PC-3 (cell line): Measurements from ENCODE around the gene PSG5.

Experiments
- EZH2 ChIP-seq: fragments of 300-600 bp; sonication (generic); IDR thresholded peaks from one replicate; pipeline ENCODE4 v1.6.1; 2017; ENCODE audit warnings: antibody characterized with exemption, mild to moderate bottlenecking, low read length; ENCODE audit not compliant: unreplicated experiment
- EZH2phosphoT487 ChIP-seq: fragments of 300-600 bp; sonication (generic); IDR thresholded peaks from 2 replicates; pipeline ENCODE4 v1.6.1; 2018; ENCODE audit warnings: mild to moderate bottlenecking, antibody characterized with exemption, low read length, borderline replicate concordance
- TF ChIP-seq, protein P1 (sequence below): fragments of 300-600 bp; sonication (generic); conservative IDR thresholded peaks from 2 replicates; pipeline ENCODE4 v1.5.1; 2017; ENCODE audit warnings: antibody characterized with exemption, low read depth, mild to moderate bottlenecking, low read length

- TF ChIP-seq, protein P1, sequence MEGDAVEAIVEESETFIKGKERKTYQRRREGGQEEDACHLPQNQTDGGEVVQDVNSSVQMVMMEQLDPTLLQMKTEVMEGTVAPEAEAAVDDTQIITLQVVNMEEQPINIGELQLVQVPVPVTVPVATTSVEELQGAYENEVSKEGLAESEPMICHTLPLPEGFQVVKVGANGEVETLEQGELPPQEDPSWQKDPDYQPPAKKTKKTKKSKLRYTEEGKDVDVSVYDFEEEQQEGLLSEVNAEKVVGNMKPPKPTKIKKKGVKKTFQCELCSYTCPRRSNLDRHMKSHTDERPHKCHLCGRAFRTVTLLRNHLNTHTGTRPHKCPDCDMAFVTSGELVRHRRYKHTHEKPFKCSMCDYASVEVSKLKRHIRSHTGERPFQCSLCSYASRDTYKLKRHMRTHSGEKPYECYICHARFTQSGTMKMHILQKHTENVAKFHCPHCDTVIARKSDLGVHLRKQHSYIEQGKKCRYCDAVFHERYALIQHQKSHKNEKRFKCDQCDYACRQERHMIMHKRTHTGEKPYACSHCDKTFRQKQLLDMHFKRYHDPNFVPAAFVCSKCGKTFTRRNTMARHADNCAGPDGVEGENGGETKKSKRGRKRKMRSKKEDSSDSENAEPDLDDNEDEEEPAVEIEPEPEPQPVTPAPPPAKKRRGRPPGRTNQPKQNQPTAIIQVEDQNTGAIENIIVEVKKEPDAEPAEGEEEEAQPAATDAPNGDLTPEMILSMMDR, result no peak
- TF ChIP-seq EZH2 (no peak), EZH2phosphoT487 (no peak)
Measured at GRCh38 chr19:43224855-43225253, 38.5 kb upstream of the PSG5 start.
